ENCODE results near the gene RCN2.

GRCh38 chr15:76945494-76946093 is 14.0 kb downstream of the RCN2 start:
- TF ChIP-seq REST (IDR thresholded peaks at IDR 0.05; ENCODE audit: low read depth) = no peak
- TF ChIP-seq YY1 (IDR thresholded peaks at IDR 0.05; ENCODE audit: low read depth) = no peak
- no peak for TF ChIP-seq EP300 (IDR thresholded peaks at IDR 0.05; ENCODE audit: borderline replicate concordance)
- TF ChIP-seq RAD21 (IDR thresholded peaks at IDR 0.05; ENCODE audit: low read depth) = no peak

Measured in Ishikawa (cell line).